ENCODE data around the gene UBAC2. TPM values are rescaled to one million over a fixed set of nuclear protein-coding genes. Genes with fewer than 3 reads are reported as not detected.

Gene UBAC2
- total RNA-seq, 3 donors from 2014 or later: 57.4 to 74.2 (median 67.5) TPM

DNA sequence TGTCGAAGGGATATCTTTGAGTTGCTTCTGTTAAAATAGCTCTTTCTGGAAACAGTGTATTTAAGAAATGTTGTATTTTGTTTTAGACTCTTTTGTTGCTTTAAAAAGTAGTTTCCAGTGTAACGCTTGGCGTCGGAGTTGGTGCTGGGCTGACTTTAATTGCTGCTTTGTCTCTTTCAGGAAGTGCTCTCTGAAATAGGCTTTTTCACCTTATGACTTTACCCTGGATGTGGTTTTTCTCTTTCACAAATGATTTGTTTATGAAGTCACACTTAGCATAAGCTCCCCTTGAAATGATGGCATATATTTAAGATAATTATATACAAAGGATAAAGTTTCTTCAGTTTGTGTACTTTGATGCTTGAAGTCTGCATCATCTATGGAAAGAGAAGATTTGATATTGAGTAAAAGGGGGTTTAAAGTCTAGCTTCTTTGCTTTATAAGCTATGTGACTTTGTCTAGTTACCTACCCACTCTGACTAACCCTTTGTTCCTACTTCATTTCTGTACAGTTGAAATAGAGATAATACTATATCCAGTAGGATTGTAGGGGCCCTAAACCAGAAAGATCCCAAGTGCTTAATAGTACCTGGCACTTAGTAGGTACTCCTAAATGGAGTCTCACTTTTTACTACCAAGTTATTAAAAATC, 57.7 kb downstream of the UBAC2 start, which contains the start of gene GPR18:
TSS of gene GPR18 (minus strand) at position 170 of the 651 bp plus-strand sequence. CDS start 2,507 bp downstream, outside the sequence.
- H3K4me3 ChIP-seq: no peak within 1 kb of the TSS
- intact Hi-C loops (cut with DNase I, micrococcal nuclease): no loop called here
- ATAC-seq: peak; percentile 78
- DNase-seq: no peak
- H3K9me3 ChIP-seq: no peaks in the 10 kb centered on the region
- no peaks in the 10 kb centered on the region for H3K4me1 ChIP-seq (ENCODE audit: low read depth)
- no peaks in the 10 kb centered on the region for H3K36me3 ChIP-seq (ENCODE audit: low read depth)
- TF ChIP-seq, protein P1, sequence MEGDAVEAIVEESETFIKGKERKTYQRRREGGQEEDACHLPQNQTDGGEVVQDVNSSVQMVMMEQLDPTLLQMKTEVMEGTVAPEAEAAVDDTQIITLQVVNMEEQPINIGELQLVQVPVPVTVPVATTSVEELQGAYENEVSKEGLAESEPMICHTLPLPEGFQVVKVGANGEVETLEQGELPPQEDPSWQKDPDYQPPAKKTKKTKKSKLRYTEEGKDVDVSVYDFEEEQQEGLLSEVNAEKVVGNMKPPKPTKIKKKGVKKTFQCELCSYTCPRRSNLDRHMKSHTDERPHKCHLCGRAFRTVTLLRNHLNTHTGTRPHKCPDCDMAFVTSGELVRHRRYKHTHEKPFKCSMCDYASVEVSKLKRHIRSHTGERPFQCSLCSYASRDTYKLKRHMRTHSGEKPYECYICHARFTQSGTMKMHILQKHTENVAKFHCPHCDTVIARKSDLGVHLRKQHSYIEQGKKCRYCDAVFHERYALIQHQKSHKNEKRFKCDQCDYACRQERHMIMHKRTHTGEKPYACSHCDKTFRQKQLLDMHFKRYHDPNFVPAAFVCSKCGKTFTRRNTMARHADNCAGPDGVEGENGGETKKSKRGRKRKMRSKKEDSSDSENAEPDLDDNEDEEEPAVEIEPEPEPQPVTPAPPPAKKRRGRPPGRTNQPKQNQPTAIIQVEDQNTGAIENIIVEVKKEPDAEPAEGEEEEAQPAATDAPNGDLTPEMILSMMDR (IDR thresholded peaks at IDR 0.05): no peak

DNA sequence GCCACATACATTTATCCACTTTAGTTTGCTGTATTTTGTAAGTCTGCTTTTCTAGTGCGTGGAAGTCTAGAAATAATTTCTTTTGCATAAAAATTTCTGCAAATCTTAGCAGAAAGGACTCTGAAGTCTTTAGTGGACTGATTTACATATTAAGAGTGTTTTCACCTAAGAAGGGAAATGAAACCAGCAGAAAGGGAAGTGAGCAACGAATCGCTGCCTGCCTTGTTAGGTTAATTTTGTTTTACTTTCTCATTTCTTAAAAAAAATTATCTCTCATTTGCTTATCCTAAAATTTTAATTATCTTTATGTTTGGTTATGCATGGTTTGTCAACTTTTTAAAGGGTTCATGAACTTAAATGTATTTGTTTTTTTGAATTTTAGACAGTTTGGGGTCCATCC, 58.3 kb downstream of the UBAC2 start:
- H3K4me3 ChIP-seq: no peak overlapping the region
- ATAC-seq: peak; percentile 61

DNA sequence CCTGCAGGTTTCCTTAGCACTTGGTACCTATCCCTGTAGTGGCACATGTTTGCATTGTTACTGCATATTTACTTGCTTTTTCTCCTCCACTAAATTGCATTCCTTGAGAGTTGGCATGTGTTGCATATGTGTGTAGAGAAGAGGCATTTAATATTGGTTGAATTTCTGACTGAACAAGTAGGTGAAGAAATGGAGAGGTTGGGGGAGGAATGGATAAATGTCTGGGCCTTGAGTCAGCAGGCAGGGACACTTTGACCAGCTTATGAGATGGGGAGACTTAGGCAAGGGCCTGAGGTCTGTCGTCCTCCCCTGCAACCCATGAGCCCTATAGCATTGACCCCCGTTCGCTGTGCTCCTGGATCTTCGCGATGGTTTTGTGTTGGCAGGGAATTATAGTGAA, 59.6 kb downstream of the UBAC2 start:
- no peak for DNase-seq
- Histone ChIP-seq H3K36me3 (ENCODE audit: low read depth) (no peaks in the 10 kb centered on the region), H3K4me1 (ENCODE audit: low read depth) (no peaks in the 10 kb centered on the region), H3K9me3 (no peaks in the 10 kb centered on the region), H3K4me3 (no peak overlapping the region)
- intact Hi-C loops (cut with DNase I, micrococcal nuclease): no loop called here
- TF ChIP-seq, protein P1 (IDR thresholded peaks at IDR 0.05): no peak
- ATAC-seq: no peak

More for the DNA sequence above, 58.3 kb downstream of the UBAC2 start:
- TF ChIP-seq, protein P1 (IDR thresholded peaks at IDR 0.05): no peak
- H3K4me1 ChIP-seq (ENCODE audit: low read depth): no peaks in the 10 kb centered on the region
- no peak for DNase-seq
- no peaks in the 10 kb centered on the region for H3K9me3 ChIP-seq
- intact Hi-C loops (cut with DNase I, micrococcal nuclease): no loop called here
- no peaks in the 10 kb centered on the region for H3K36me3 ChIP-seq (ENCODE audit: low read depth)

DNA sequence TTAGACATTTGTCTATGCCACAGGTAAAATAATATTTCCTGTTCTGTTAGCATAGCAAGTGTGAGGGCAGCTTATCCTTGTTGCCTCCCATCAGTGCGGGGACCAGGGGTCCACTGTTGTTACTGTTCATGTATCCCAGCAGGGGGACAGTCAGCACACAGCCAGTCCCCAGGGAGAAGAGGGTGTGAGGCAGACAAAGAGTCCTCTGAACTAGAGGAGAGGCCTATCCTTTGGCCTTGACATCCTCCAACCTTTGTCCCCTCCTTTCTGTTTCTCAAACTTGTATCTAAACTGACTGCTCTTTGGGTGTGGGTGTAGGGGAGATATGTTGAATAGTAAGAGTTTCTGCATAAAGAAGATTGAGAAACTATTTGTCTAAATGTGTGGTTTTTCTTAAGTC, 60.4 kb downstream of the UBAC2 start:
- intact Hi-C loops (cut with DNase I, micrococcal nuclease): no loop called here
- no peak overlapping the region for H3K4me3 ChIP-seq
- H3K4me1 ChIP-seq (ENCODE audit: low read depth): no peaks in the 10 kb centered on the region
- ATAC-seq (no peak), DNase-seq (no peak)
- TF ChIP-seq, protein P1 (IDR thresholded peaks at IDR 0.05): no peak
- no peaks in the 10 kb centered on the region for H3K36me3 ChIP-seq (ENCODE audit: low read depth)
- no peaks in the 10 kb centered on the region for H3K9me3 ChIP-seq

DNA sequence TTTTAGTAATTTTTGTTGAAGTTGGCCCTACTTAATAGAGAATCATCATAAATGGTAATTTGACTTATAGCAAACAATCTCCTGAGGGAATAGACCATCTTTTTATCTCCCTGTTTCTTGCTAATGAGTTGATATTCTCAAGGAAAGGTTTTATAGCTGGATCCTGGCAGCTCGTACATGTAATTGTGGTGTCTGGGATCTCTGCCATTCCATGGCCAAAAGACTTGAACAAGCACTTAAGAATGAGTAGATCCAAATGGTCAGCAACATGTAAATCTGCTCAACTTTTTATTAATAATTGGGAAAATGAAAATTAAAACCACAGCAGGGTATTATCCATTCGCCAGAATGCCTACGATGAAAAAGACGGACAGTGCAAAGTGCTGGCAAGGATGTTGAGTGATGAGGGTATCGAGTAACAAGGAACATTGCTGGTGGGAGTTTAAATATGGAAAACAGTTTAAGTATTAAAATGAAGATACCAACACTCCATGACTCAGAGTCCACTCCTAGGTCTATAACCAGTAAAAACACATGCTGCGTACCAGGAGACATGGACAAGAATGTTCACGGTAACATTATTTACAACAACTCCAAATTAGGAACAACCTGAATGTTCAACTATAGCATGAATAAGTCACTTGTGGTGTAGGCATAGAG, 62.6 kb downstream of the UBAC2 start:
- Histone ChIP-seq H3K4me3 (no peak overlapping the region), H3K4me1 (ENCODE audit: low read depth) (no peaks in the 10 kb centered on the region), H3K36me3 (ENCODE audit: low read depth) (no peaks in the 10 kb centered on the region), H3K9me3 (no peaks in the 10 kb centered on the region)
- DNase-seq (no peak), ATAC-seq (no peak)
- intact Hi-C loops (cut with DNase I, micrococcal nuclease): no loop called here
- TF ChIP-seq, protein P1 (IDR thresholded peaks at IDR 0.05): no peak
